HG03521 (cell line): ENCODE data around the gene DTX3.
"Not testable (repeated sequence)": the region's sequence is repeated elsewhere in the genome, so short reads cannot be mapped to it uniquely, and the experiment has no call there.

Experiments used
- ATAC-seq: cut with Tn5 transposase; IDR thresholded peaks from one replicate; pipeline ENCODE4 v1.9.1; 2021; ENCODE audit warnings: mild to moderate bottlenecking, moderate library complexity; ENCODE audit not compliant: unreplicated experiment

Gene DTX3

GRCh38 chr12:57583008-57583831 is 21.4 kb upstream of the DTX3 start:
- peak; percentile 94 for ATAC-seq

- ATAC-seq, result no peak
These were observed 20.6 kb upstream of the DTX3 start for GRCh38 chr12:57584050-57584449.

- ATAC-seq, result no peak
These were observed 19.9 kb upstream of the DTX3 start for GRCh38 chr12:57584690-57585089.

- no peak for ATAC-seq
These were observed 19.5 kb upstream of the DTX3 start for GRCh38 chr12:57585156-57585555.

GRCh38 chr12:57586128-57586527 is 18.5 kb upstream of the DTX3 start:
- ATAC-seq, result no peak

GRCh38 chr12:57586832-57587429 is 17.7 kb upstream of the DTX3 start:
- no peak for ATAC-seq

GRCh38 chr12:57588951-57589610 is 15.5 kb upstream of the DTX3 start:
- not testable (repeated sequence) for ATAC-seq

- no peak for ATAC-seq
These were observed 14.2 kb upstream of the DTX3 start for GRCh38 chr12:57590479-57590863.

GRCh38 chr12:57590864-57591781 is 13.5 kb upstream of the DTX3 start, which contains the start of gene PIP4K2C:
PIP4K2C (plus strand) TSS chr12:57591192; CDS start chr12:57591290, 98 bp downstream.
- peak; percentile 95 for ATAC-seq

GRCh38 chr12:57591782-57592325 is 12.8 kb upstream of the DTX3 start:
- ATAC-seq, result no peak

GRCh38 chr12:57592551-57593165 is 12.0 kb upstream of the DTX3 start:
- no peak for ATAC-seq

GRCh38 chr12:57593187-57593586 is 11.4 kb upstream of the DTX3 start:
- no peak for ATAC-seq

GRCh38 chr12:57600395-57600794 is 4.2 kb upstream of the DTX3 start:
- ATAC-seq, result no peak

GRCh38 chr12:57602544-57602943 is 2.1 kb upstream of the DTX3 start:
- no peak for ATAC-seq

- ATAC-seq, result no peak
These were observed 1.3 kb upstream of the DTX3 start for GRCh38 chr12:57603324-57603723.

GRCh38 chr12:57603815-57604453 is 690 bp upstream of the DTX3 start:
- no peak for ATAC-seq

- no peak for ATAC-seq
These were observed 577 bp downstream of the DTX3 start for GRCh38 chr12:57604992-57605810.

GRCh38 chr12:57605811-57606311 is 1.2 kb downstream of the DTX3 start:
- no peak for ATAC-seq

- no peak for ATAC-seq
These were observed 1.8 kb downstream of the DTX3 start for GRCh38 chr12:57606399-57606798.
